Stimulated activated naive CD8-positive, alpha-beta T cell treated with anti-CD3 and anti-CD28 coated beads, Interleukin-15, amount 100 ng/mL, for 72 hours (primary cell): Measurements from ENCODE around the gene C15orf61.

ENCODE experiments used
- ATAC-seq: fragments of 150-1000 bp; cut with Tn5 transposase; 2 replicates; pipeline ENCODE4 v1.10.0; 2021; ENCODE audit warnings: mild to moderate bottlenecking, moderate library complexity
- DNase-seq, 2 donors: peaks; one replicate each; pipeline ENCODE4 v3.0.0; 2021 to 2022
- H3K27ac Mint-ChIP-seq, 2 donors: one replicate each; pipeline ENCODE4 v1.8.0; 2022; ENCODE audit warnings: mild to moderate bottlenecking in 2 of 2, mixed read lengths in 2 of 2, moderate library complexity in 2 of 2
- H3K27me3 Mint-ChIP-seq: one replicate; pipeline ENCODE4 v1.8.0; 2022; ENCODE audit warnings: mixed read lengths
- H3K4me1 Mint-ChIP-seq: one replicate; pipeline ENCODE4 v1.8.0; 2022; ENCODE audit warnings: mild to moderate bottlenecking, mixed read lengths
- H3K4me3 Mint-ChIP-seq, 2 donors: one replicate each; pipeline ENCODE4 v1.8.0; 2022; ENCODE audit warnings: mild to moderate bottlenecking in 2 of 2, mixed read lengths in 2 of 2, moderate library complexity in 1 of 2
- H3K9me3 Mint-ChIP-seq, 2 donors: one replicate each; pipeline ENCODE4 v1.8.0; 2022; ENCODE audit warnings: mixed read lengths in 2 of 2

Gene C15orf61

GRCh38 chr15:67508407-67508806 is 12.5 kb upstream of the C15orf61 start:
- Mint-ChIP-seq H3K9me3 (no peaks in the 10 kb centered on the region), H3K4me3 (no peak overlapping the region), H3K27ac (no peak overlapping the region), H3K27me3 (no peaks in the 10 kb centered on the region), H3K4me1 (peaks cover 7% of the 10 kb centered on the region)
- ATAC-seq (no peak), DNase-seq (no peak)

- Mint-ChIP-seq H3K4me3 (no peak overlapping the region), H3K4me1 (peaks cover 7% of the 10 kb centered on the region), H3K27me3 (no peaks in the 10 kb centered on the region), H3K9me3 (no peaks in the 10 kb centered on the region), H3K27ac (no peak overlapping the region)
- ATAC-seq (no peak), DNase-seq (no peak)
Measured at GRCh38 chr15:67509918-67510317, 11.0 kb upstream of the C15orf61 start.

GRCh38 chr15:67510597-67511190 is 10.2 kb upstream of the C15orf61 start:
- no peak for DNase-seq
- Mint-ChIP-seq H3K27me3 (no peaks in the 10 kb centered on the region), H3K27ac (no peak overlapping the region), H3K4me1 (peaks cover 7% of the 10 kb centered on the region), H3K9me3 (no peaks in the 10 kb centered on the region), H3K4me3 (no peak overlapping the region)
- ATAC-seq = no peak

- Mint-ChIP-seq H3K4me1 (peaks cover 7% of the 10 kb centered on the region), H3K9me3 (no peaks in the 10 kb centered on the region), H3K27me3 (no peaks in the 10 kb centered on the region), H3K27ac (peak overlapping the region in 1 of 2 donors; percentile 55), H3K4me3 (no peak overlapping the region)
- peak; percentile 52 for ATAC-seq
- peak in 1 of 2 donors; percentile 18 for DNase-seq
Measured at GRCh38 chr15:67511606-67512005, 9.3 kb upstream of the C15orf61 start.

- H3K4me1 Mint-ChIP-seq = peaks cover 7% of the 10 kb centered on the region
- DNase-seq (no peak), ATAC-seq (no peak)
- no peak overlapping the region for H3K4me3 Mint-ChIP-seq
- no peak overlapping the region for H3K27ac Mint-ChIP-seq
- H3K9me3 Mint-ChIP-seq = no peaks in the 10 kb centered on the region
- H3K27me3 Mint-ChIP-seq = no peaks in the 10 kb centered on the region
Measured at GRCh38 chr15:67512140-67512539, 8.8 kb upstream of the C15orf61 start.

- no peak overlapping the region for H3K27ac Mint-ChIP-seq
- DNase-seq = no peak
- H3K9me3 Mint-ChIP-seq = no peaks in the 10 kb centered on the region
- H3K27me3 Mint-ChIP-seq = no peaks in the 10 kb centered on the region
- peaks cover 7% of the 10 kb centered on the region for H3K4me1 Mint-ChIP-seq
- no peak overlapping the region for H3K4me3 Mint-ChIP-seq
- ATAC-seq = no peak
Measured at GRCh38 chr15:67512933-67513714, 7.8 kb upstream of the C15orf61 start.

- Mint-ChIP-seq H3K27me3 (no peaks in the 10 kb centered on the region), H3K9me3 (no peaks in the 10 kb centered on the region), H3K4me3 (no peak overlapping the region), H3K27ac (no peak overlapping the region), H3K4me1 (peaks cover 9% of the 10 kb centered on the region)
- ATAC-seq (no peak), DNase-seq (no peak)
Measured at GRCh38 chr15:67515090-67515489, 5.8 kb upstream of the C15orf61 start.

GRCh38 chr15:67515557-67515956 is 5.4 kb upstream of the C15orf61 start:
- DNase-seq = no peak
- no peaks in the 10 kb centered on the region for H3K9me3 Mint-ChIP-seq
- peaks cover 13% of the 10 kb centered on the region for H3K4me1 Mint-ChIP-seq
- H3K4me3 Mint-ChIP-seq = no peak overlapping the region
- no peak for ATAC-seq
- H3K27me3 Mint-ChIP-seq = no peaks in the 10 kb centered on the region
- H3K27ac Mint-ChIP-seq = no peak overlapping the region

- Mint-ChIP-seq H3K27ac (peak overlapping the region; percentile 55 to 94), H3K9me3 (no peaks in the 10 kb centered on the region), H3K4me1 (peaks cover 31% of the 10 kb centered on the region), H3K27me3 (no peaks in the 10 kb centered on the region), H3K4me3 (peak overlapping the region; percentile 82 to 85)
- ATAC-seq (no peak), DNase-seq (no peak)
Measured at GRCh38 chr15:67520321-67521028, 456 bp upstream of the C15orf61 start.

GRCh38 chr15:67521783-67522568 is 1.0 kb downstream of the C15orf61 start:
- H3K4me3 Mint-ChIP-seq = peak overlapping the region; percentile 91 to 93
- ATAC-seq = no peak
- no peaks in the 10 kb centered on the region for H3K27me3 Mint-ChIP-seq

GRCh38 chr15:67523330-67523729 is 2.4 kb downstream of the C15orf61 start:
- DNase-seq (no peak), ATAC-seq (no peak)
- H3K27me3 Mint-ChIP-seq = no peaks in the 10 kb centered on the region
- peaks cover 31% of the 10 kb centered on the region for H3K4me1 Mint-ChIP-seq
- no peak overlapping the region for H3K27ac Mint-ChIP-seq
- H3K4me3 Mint-ChIP-seq = peak overlapping the region; percentile 20 to 93
- H3K9me3 Mint-ChIP-seq = no peaks in the 10 kb centered on the region

More at GRCh38 chr15:67521783-67522568, 1.0 kb downstream of the C15orf61 start:
- H3K27ac Mint-ChIP-seq = peak overlapping the region; percentile 96 to 99
- peaks cover 31% of the 10 kb centered on the region for H3K4me1 Mint-ChIP-seq
- DNase-seq = no peak
- no peaks in the 10 kb centered on the region for H3K9me3 Mint-ChIP-seq

GRCh38 chr15:67524235-67524634 is 3.3 kb downstream of the C15orf61 start:
- Mint-ChIP-seq H3K27ac (no peak overlapping the region), H3K4me3 (peak overlapping the region; percentile 1 to 26), H3K9me3 (no peaks in the 10 kb centered on the region), H3K4me1 (peaks cover 31% of the 10 kb centered on the region), H3K27me3 (no peaks in the 10 kb centered on the region)
- no peak for ATAC-seq
- DNase-seq = no peak

GRCh38 chr15:67528513-67528912 is 7.6 kb downstream of the C15orf61 start:
- H3K27ac Mint-ChIP-seq = no peak overlapping the region
- no peak for DNase-seq
- no peak overlapping the region for H3K4me3 Mint-ChIP-seq
- no peak for ATAC-seq
- H3K27me3 Mint-ChIP-seq = no peaks in the 10 kb centered on the region
- peaks cover 6% of the 10 kb centered on the region for H3K4me1 Mint-ChIP-seq
- H3K9me3 Mint-ChIP-seq = no peaks in the 10 kb centered on the region

- ATAC-seq = peak; percentile 48
- no peak for DNase-seq
- Mint-ChIP-seq H3K9me3 (no peaks in the 10 kb centered on the region), H3K4me1 (peaks cover 12% of the 10 kb centered on the region), H3K27ac (no peak overlapping the region), H3K4me3 (no peak overlapping the region), H3K27me3 (no peaks in the 10 kb centered on the region)
Measured at GRCh38 chr15:67531379-67531914, 10.5 kb downstream of the C15orf61 start.

GRCh38 chr15:67533873-67534272 is 12.9 kb downstream of the C15orf61 start:
- ATAC-seq = no peak
- Mint-ChIP-seq H3K9me3 (no peaks in the 10 kb centered on the region), H3K27me3 (no peaks in the 10 kb centered on the region), H3K4me1 (peaks cover 18% of the 10 kb centered on the region), H3K27ac (no peak overlapping the region), H3K4me3 (no peak overlapping the region)
- DNase-seq = no peak
